Measurements from ENCODE around the gene DOCK10. TPM values are rescaled to one million over a fixed set of nuclear protein-coding genes. Genes with fewer than 3 reads are reported as not detected.

DOCK10 gene
- total and polyA plus RNA-seq, 5 donors from 2014 or later: 28.3 to 222 (median 35.1) TPM

GRCh38 chr2:225002039-225002655 is 40.1 kb downstream of the DOCK10 start:
- Histone ChIP-seq H3K27ac (ENCODE audit: insufficient read depth, low read length, poor library complexity, severe bottlenecking) (no peak overlapping the region), H3K36me3 (ENCODE audit: control insufficient read depth, insufficient read depth, low read length) (peaks cover 2% of the 10 kb centered on the region), H3K27me3 (ENCODE audit: control insufficient read depth, insufficient read depth, low read length) (no peaks in the 10 kb centered on the region), H3K4me3 (ENCODE audit: low read depth, low read length) (peak overlapping the region; percentile 55), H3K9me3 (ENCODE audit: control insufficient read depth in 2 of 2, low read length in 2 of 2) (no peaks in the 10 kb centered on the region), H3K4me1 (ENCODE audit: control insufficient read depth, insufficient read depth, low read length, poor library complexity, severe bottlenecking) (peaks cover 20% of the 10 kb centered on the region)
- Mint-ChIP-seq H3K4me3 (no peak overlapping the region), H3K9me3 (no peaks in the 10 kb centered on the region), H3K27ac (peak overlapping the region; percentile 61 to 95 (median 93)), H3K4me1 (peaks cover 18 to 73% (median 61%) of the 10 kb centered on the region in 4 donors), H3K36me3 (peaks cover 9% of the 10 kb centered on the region), H3K27me3 (no peaks in the 10 kb centered on the region)
- DNase-seq: peak; percentile 60 to 86 (median 74)
- ATAC-seq (ENCODE audit: low read depth in 2 of 2): peak; percentile 73 to 83

DNA sequence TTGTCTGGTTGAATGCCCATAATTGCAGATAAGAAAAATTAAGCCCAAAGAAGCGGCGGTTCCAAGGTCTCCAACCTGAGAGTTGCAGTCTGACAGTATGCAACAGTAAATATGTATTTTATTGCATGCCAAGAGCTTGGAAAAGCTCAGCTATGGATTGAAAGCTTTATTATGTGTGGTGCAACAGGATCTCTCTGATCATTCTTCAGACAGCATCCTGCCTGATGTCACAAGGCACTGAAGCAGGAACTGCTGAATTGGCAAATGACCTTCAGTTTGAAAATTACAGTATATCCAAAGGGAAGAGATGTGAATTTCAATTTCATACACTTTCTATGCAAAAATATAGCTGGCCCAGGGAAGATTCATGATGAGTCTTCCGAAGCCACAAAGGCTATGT is 42.5 kb downstream of the DOCK10 start:
- peaks cover 6% of the 10 kb centered on the region for H3K36me3 ChIP-seq (ENCODE audit: control insufficient read depth, insufficient read depth, low read length)
- no peaks in the 10 kb centered on the region for H3K9me3 ChIP-seq (ENCODE audit: control insufficient read depth in 2 of 2, low read length in 2 of 2)
- Mint-ChIP-seq H3K36me3 (peaks cover 14% of the 10 kb centered on the region), H3K9me3 (no peaks in the 10 kb centered on the region), H3K27me3 (no peaks in the 10 kb centered on the region), H3K27ac (peak overlapping the region in 1 of 3 donors; percentile 67), H3K4me1 (peaks cover 16 to 74% (median 60%) of the 10 kb centered on the region in 4 donors), H3K4me3 (no peak overlapping the region)
- peaks cover 20% of the 10 kb centered on the region for H3K4me1 ChIP-seq (ENCODE audit: control insufficient read depth, insufficient read depth, low read length, poor library complexity, severe bottlenecking)
- no peaks in the 10 kb centered on the region for H3K27me3 ChIP-seq (ENCODE audit: control insufficient read depth, insufficient read depth, low read length)
- H3K27ac ChIP-seq (ENCODE audit: insufficient read depth, low read length, poor library complexity, severe bottlenecking): no peak overlapping the region
- ATAC-seq (ENCODE audit: low read depth in 2 of 2) (no peak), DNase-seq (no peak)
- no peak overlapping the region for H3K4me3 ChIP-seq (ENCODE audit: low read depth, low read length)

GRCh38 chr2:224999321-224999720 is 42.9 kb downstream of the DOCK10 start:
- no peak for ATAC-seq (ENCODE audit: low read depth in 2 of 2)
- Histone ChIP-seq H3K4me3 (ENCODE audit: low read depth, low read length) (no peak overlapping the region), H3K27me3 (ENCODE audit: control insufficient read depth, insufficient read depth, low read length) (no peaks in the 10 kb centered on the region), H3K4me1 (ENCODE audit: control insufficient read depth, insufficient read depth, low read length, poor library complexity, severe bottlenecking) (peaks cover 20% of the 10 kb centered on the region), H3K36me3 (ENCODE audit: control insufficient read depth, insufficient read depth, low read length) (peaks cover 8% of the 10 kb centered on the region), H3K9me3 (ENCODE audit: control insufficient read depth in 2 of 2, low read length in 2 of 2) (no peaks in the 10 kb centered on the region), H3K27ac (ENCODE audit: insufficient read depth, low read length, poor library complexity, severe bottlenecking) (no peak overlapping the region)
- peak overlapping the region in 2 of 3 donors; percentile 79 to 81 for H3K27ac Mint-ChIP-seq
- no peak overlapping the region for H3K4me3 Mint-ChIP-seq
- DNase-seq: no peak
- peaks cover 19% of the 10 kb centered on the region for H3K36me3 Mint-ChIP-seq
- peaks cover 16 to 75% (median 61%) of the 10 kb centered on the region in 4 donors for H3K4me1 Mint-ChIP-seq
- no peaks in the 10 kb centered on the region for H3K27me3 Mint-ChIP-seq
- no peaks in the 10 kb centered on the region for H3K9me3 Mint-ChIP-seq

DNA sequence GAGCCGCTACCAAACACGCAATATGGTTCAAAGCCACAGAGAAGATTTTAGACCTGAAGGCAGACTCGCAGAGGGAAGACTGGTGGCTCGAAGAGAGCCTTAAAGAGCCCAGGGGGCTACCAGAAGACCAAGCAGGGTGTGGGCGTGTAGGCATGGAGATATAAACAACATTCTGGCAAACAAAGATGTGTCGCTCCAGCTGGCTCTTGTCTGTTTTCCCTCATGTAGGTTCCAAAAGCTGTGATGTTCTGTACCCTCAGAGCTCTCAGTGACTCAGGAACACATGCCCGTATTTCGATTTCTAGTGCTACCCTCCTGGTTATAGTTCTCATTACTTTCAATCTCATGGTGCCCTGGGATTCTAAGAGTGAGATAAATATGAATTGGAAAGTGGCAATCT is 44.5 kb downstream of the DOCK10 start:
- Mint-ChIP-seq H3K27ac (no peak overlapping the region), H3K36me3 (peaks cover 25% of the 10 kb centered on the region), H3K27me3 (no peaks in the 10 kb centered on the region), H3K4me3 (no peak overlapping the region), H3K4me1 (peaks cover 21 to 74% (median 61%) of the 10 kb centered on the region in 4 donors), H3K9me3 (peaks cover 0 to 2% (median 0%) of the 10 kb centered on the region in 7 donors)
- Histone ChIP-seq H3K27ac (ENCODE audit: insufficient read depth, low read length, poor library complexity, severe bottlenecking) (no peak overlapping the region), H3K4me3 (ENCODE audit: low read depth, low read length) (no peak overlapping the region), H3K27me3 (ENCODE audit: control insufficient read depth, insufficient read depth, low read length) (no peaks in the 10 kb centered on the region), H3K4me1 (ENCODE audit: control insufficient read depth, insufficient read depth, low read length, poor library complexity, severe bottlenecking) (peaks cover 20% of the 10 kb centered on the region), H3K36me3 (ENCODE audit: control insufficient read depth, insufficient read depth, low read length) (peaks cover 12% of the 10 kb centered on the region), H3K9me3 (ENCODE audit: control insufficient read depth in 2 of 2, low read length in 2 of 2) (no peaks in the 10 kb centered on the region)
- DNase-seq (no peak), ATAC-seq (ENCODE audit: low read depth in 2 of 2) (no peak)

GRCh38 chr2:224995419-224995818 is 46.8 kb downstream of the DOCK10 start:
- H3K27ac ChIP-seq (ENCODE audit: insufficient read depth, low read length, poor library complexity, severe bottlenecking): no peak overlapping the region
- peaks cover 21% of the 10 kb centered on the region for H3K36me3 ChIP-seq (ENCODE audit: control insufficient read depth, insufficient read depth, low read length)
- Mint-ChIP-seq H3K27ac (peak overlapping the region in 1 of 3 donors; percentile 59), H3K4me1 (peaks cover 16 to 68% (median 62%) of the 10 kb centered on the region in 4 donors), H3K27me3 (no peaks in the 10 kb centered on the region), H3K36me3 (peaks cover 45% of the 10 kb centered on the region), H3K4me3 (no peak overlapping the region), H3K9me3 (peaks cover 0 to 2% (median 0%) of the 10 kb centered on the region in 7 donors)
- ATAC-seq (ENCODE audit: low read depth in 2 of 2): no peak
- peaks cover 8% of the 10 kb centered on the region for H3K4me1 ChIP-seq (ENCODE audit: control insufficient read depth, insufficient read depth, low read length, poor library complexity, severe bottlenecking)
- no peak overlapping the region for H3K4me3 ChIP-seq (ENCODE audit: low read depth, low read length)
- H3K27me3 ChIP-seq (ENCODE audit: control insufficient read depth, insufficient read depth, low read length): no peaks in the 10 kb centered on the region
- H3K9me3 ChIP-seq (ENCODE audit: control insufficient read depth in 2 of 2, low read length in 2 of 2): no peaks in the 10 kb centered on the region
- DNase-seq: no peak

DNA sequence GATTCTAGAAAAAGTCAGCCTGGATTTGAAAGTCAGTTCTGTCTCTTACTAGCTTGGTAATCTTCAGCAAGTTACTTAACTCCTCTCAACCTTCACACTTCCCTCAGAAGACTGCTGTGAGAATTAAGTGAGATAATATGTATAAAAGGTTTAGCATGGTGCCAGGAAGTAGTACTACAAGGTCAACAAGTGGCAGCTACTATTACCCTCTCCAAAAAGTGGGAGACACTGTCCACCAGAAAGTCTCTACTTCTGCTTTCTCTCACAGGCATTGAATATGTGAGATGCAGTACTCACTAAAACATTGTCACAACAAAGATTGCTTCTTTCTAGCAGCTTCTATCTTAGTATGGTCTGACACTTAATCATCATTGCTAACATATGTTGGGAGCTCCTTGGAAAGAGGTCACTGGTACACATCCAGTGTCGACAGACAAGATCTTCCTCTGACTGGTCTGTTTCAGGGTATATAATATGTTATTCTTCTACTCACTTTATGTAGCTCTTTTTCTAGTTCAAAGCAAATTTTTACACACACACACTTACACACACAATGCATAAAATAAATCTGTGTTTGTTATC is 47.9 kb downstream of the DOCK10 start:
- ATAC-seq (ENCODE audit: low read depth in 2 of 2) (no peak), DNase-seq (no peak)
- Histone ChIP-seq H3K9me3 (ENCODE audit: control insufficient read depth in 2 of 2, low read length in 2 of 2) (no peaks in the 10 kb centered on the region), H3K4me1 (ENCODE audit: control insufficient read depth, insufficient read depth, low read length, poor library complexity, severe bottlenecking) (peaks cover 3% of the 10 kb centered on the region), H3K27me3 (ENCODE audit: control insufficient read depth, insufficient read depth, low read length) (no peaks in the 10 kb centered on the region), H3K36me3 (ENCODE audit: control insufficient read depth, insufficient read depth, low read length) (peaks cover 23% of the 10 kb centered on the region), H3K27ac (ENCODE audit: insufficient read depth, low read length, poor library complexity, severe bottlenecking) (no peak overlapping the region), H3K4me3 (ENCODE audit: low read depth, low read length) (no peak overlapping the region)
- Mint-ChIP-seq H3K4me1 (peaks cover 16 to 65% (median 58%) of the 10 kb centered on the region in 4 donors), H3K9me3 (peaks cover 0 to 2% (median 0%) of the 10 kb centered on the region in 7 donors), H3K27ac (peak overlapping the region in 1 of 3 donors; percentile 45), H3K36me3 (peaks cover 53% of the 10 kb centered on the region), H3K27me3 (no peaks in the 10 kb centered on the region), H3K4me3 (no peak overlapping the region)

DNA sequence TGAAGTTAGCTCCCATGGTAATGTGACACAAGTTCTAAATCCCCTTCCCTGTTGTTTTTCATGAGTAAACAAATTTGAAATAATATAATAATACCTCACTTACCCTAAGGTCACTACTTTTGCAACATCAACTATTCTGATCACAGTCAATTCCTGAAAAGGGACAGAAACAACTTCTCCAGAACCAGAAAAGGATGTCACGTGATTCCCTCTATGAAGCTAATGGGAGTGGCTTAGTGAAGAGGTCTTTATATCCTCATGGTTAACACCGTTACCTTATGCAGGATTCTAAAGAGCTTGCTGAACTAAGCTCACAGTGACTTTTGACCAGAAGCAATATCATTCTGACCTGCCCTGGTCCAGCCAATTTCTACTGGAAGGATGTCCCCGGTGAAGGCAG is 51.6 kb downstream of the DOCK10 start:
- ATAC-seq (ENCODE audit: low read depth in 2 of 2): no peak
- Histone ChIP-seq H3K9me3 (ENCODE audit: control insufficient read depth in 2 of 2, low read length in 2 of 2) (no peaks in the 10 kb centered on the region), H3K27me3 (ENCODE audit: control insufficient read depth, insufficient read depth, low read length) (no peaks in the 10 kb centered on the region), H3K36me3 (ENCODE audit: control insufficient read depth, insufficient read depth, low read length) (peaks cover 29% of the 10 kb centered on the region), H3K4me1 (ENCODE audit: control insufficient read depth, insufficient read depth, low read length, poor library complexity, severe bottlenecking) (peaks cover 22% of the 10 kb centered on the region), H3K4me3 (ENCODE audit: low read depth, low read length) (no peak overlapping the region), H3K27ac (ENCODE audit: insufficient read depth, low read length, poor library complexity, severe bottlenecking) (no peak overlapping the region)
- H3K9me3 Mint-ChIP-seq: peaks cover 0 to 2% (median 0%) of the 10 kb centered on the region in 7 donors
- H3K36me3 Mint-ChIP-seq: peaks cover 54% of the 10 kb centered on the region
- peaks cover 36 to 76% (median 63%) of the 10 kb centered on the region in 4 donors for H3K4me1 Mint-ChIP-seq
- peak overlapping the region in 1 of 3 donors; percentile 55 for H3K27ac Mint-ChIP-seq
- no peak for DNase-seq
- no peak overlapping the region for H3K4me3 Mint-ChIP-seq
- H3K27me3 Mint-ChIP-seq: no peaks in the 10 kb centered on the region
